ENCODE data around the gene TNFAIP6.

- TF ChIP-seq CTCF (IDR thresholded peaks at IDR 0.05; ENCODE audit: control extremely low read depth in 1 of 3, insufficient read depth in 1 of 3, low read depth in 1 of 3, low read length in 3 of 3): no peak
- no peak for TF ChIP-seq ZNF274 (IDR thresholded peaks at IDR 0.05; ENCODE audit: borderline replicate concordance, extremely low read depth, low read length)
- TF ChIP-seq USF2 (IDR thresholded peaks at IDR 0.05; ENCODE audit: low read length): no peak
- TF ChIP-seq CBX5 (IDR thresholded peaks at IDR 0.05; ENCODE audit: low read depth, low read length): no peak
- no peak for TF ChIP-seq JUN (IDR thresholded peaks at IDR 0.05; ENCODE audit: low read depth, low read length)
Measured at GRCh38 chr2:151350579-151351195, 6.7 kb upstream of the TNFAIP6 start.

Measured in H1 (cell line).